AML-193 (cell line): ENCODE data around the gene GYS2.

Experiments
- DNase-seq, 2 experiments: peaks; one replicate each; lab custom pipeline; 2025; lab: John Stamatoyannopoulos, UW

Gene GYS2

DNA sequence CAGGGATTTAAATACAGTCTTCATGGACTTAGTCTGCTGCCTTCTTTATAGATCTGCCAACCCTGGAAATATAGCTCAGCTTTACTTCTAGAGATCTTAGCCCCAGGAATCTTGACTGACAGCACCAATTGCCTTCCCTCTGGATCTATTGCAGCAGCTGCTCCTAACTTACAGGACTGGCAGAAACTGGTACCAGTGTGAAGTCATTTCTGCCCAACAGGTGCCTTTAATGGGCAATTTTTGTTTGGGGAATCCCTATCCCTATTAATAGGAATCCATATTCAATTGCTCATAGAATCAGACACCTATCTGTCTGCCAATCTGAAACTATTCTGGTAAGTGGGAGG, 51.3 kb downstream of the GYS2 start:
- no peak for DNase-seq

DNA sequence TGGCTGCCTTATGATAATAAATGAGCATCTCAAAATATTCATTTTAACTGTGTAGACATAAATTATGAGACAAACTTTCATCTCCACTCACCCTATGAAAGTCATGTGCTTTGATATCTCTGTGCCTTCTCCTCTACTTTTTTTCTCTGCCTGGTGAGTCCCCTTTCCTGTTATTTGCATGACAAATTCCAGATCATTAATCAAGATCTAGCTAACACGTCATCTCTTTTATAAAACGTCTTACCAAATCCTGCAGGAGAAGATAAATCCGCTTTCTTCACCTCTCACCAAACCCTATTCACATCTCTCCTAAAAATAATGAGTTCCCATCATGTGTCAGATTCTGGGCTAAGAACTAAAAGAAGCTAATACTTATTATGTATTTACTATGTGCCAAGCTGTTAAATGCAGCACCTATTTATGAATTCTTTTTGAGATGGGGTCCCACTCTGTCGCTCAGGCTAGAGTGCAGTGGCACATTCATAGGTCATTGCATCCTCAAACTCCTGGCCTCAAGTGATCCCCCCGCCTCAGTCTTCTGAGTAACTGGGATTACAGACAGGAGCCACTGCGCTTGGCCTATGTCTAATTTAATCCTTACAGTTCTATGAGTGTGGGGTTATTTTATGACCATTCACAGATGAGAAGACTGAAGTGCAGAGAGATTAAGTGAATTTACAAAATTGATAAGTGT, 51.9 kb downstream of the GYS2 start:
- no peak for DNase-seq

DNA sequence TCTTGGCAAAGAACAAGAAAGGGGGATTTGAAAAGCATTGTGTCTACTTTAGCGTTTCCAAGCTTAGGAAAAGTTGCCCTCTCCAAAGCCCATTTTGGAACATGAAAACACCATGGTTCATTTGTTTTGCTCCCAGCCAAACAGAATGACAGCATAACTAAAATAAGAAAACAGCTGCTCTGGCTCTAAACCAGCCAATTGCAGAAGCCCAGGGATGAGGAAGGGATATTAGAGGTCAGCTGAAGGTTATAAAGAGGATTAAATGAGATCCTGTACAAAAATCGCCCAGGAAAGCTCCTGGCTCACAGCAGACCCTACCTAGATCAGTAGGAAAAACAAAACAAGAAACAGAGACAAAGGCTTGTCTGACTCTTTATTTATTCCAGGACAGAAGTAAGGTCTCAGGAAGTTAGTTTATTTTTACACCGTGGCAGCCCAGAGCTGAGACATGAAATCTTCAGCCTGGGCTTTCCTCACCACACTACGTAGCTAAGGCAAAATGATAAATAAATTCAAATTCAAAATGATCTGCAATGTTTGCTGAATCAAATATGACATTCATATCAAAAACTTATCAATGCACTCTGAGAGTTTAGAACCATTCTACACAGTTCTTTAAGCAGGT, 52.7 kb downstream of the GYS2 start:
- DNase-seq: no peak

GRCh38 chr12:21547437-21547836, 57.2 kb downstream of the GYS2 start:
- DNase-seq: no peak

- no peak for DNase-seq
These were observed 57.9 kb downstream of the GYS2 start for GRCh38 chr12:21546716-21547115.

GRCh38 chr12:21545557-21545956, 59.1 kb downstream of the GYS2 start:
- DNase-seq: no peak

- DNase-seq: no peak
These were observed 61.5 kb downstream of the GYS2 start for GRCh38 chr12:21543151-21543550.

- DNase-seq: no peak
These were observed 62.2 kb downstream of the GYS2 start for GRCh38 chr12:21542403-21542802.

- no peak for DNase-seq
These were observed 62.9 kb downstream of the GYS2 start for GRCh38 chr12:21541773-21542172.

DNA sequence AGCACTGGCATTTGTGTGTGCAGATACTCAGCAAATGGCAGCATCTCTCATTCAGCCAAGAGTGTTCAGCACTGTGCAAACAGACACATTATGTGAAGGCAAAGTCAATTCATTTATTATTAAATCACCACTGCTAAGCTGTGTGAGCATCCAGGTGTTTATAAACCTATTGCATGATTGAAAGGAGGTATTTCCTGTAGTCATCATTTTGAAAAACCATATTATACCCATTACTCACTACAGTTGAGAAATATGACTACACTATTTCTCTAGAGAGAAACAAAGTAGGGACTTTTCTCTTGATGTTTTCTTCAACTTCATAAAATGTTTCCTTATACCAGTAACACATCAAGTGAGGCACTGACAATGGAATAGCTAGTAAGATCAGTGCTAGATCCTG, 64.8 kb downstream of the GYS2 start:
- no peak for DNase-seq

GRCh38 chr12:21538061-21538653, 66.5 kb downstream of the GYS2 start:
- DNase-seq: no peak

DNA sequence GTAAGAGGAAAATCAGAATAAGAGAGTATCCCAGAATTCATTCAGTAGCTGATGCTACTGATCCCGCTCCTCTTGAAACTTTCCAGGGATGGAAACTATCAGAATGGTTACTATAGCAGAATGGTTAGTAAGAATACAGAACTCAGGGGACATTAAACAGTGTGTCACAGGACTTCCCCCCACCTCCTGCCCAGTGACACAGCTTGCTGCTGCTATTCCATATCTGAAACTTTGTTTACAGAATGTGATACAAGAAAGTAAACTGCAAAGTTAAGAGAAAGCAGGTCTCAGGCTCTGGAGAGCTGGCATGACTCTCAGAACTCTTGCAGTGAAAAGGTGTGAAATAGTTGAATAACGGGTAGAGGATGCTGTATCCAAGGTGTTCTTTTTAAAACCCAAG, 75.2 kb downstream of the GYS2 start:
- no peak for DNase-seq

DNA sequence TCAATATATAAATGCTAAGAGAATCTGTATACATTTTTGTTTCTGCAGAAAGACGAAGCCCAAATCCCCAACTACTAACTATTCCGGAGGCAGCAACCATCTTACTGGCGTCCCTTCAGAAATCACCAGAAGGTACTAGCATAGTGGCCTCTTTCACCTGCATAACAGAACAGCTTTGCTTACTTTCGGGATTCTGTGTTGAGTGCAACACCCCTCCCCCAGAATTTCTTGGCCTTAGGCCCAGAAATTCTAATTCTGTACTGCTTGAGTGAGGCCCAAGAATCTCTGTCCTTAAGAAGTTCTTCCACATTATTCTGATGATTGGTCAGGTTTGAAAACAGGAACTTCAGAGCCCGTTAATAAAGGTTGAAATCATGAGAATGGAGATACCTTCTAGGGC, 75.7 kb downstream of the GYS2 start:
- no peak for DNase-seq

DNA sequence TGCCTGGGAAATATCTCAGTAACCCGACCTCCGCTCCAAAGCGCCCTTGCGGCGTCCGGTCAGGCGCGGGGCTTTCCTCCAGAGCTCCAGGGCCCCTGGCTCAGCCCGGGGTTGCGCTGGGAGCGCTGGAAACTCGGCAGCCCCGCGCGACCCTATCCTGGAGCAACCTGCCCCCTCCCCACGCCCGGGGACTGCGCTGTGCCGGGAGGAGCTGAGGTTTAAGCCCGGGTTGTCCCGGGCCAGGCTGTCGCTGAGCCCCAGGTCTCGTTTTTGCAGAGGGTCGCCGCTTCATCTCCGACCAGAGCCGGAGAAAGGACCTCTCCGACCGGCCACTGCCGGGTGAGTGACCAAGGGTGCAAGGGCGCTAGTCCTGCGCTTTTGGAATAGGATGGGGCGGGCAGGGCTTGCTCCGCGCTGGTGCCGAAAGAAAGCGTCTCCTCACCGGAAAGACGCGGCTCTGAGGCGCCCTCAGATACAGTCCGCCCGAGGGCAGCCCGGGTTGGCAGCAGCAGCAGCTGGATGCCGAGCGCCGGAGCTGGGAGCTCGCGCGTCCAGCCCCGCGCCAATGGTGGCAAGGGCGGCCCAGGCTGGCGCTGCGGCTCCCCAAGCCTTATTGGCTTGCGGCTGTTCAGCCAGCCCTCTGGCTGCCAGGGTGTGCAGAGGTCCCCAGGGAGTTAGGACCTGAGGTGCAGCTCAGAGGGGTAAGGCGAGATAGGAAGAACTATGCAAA, 77.0 kb downstream of the GYS2 start:
- DNase-seq: no peak

GRCh38 chr12:21526721-21527345, 77.8 kb downstream of the GYS2 start:
- no peak for DNase-seq

DNA sequence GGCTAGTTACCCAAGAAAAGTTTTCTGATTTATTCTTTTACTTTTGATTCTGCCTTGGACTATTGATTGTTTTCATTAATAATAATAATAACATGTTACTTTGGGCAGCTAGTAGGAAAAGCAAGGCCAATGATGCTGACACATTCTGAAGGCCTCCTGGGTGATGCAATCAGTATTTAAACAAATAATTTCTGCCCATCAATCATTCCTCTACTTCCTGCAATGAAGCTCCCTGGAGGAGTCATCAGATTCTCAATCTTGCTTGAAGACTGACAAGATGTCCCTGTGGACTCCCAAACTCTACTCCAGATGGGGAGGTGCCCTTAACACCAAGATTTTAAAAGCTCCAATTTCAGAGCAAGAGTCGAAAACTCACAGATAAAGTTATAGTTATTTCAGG, 78.6 kb downstream of the GYS2 start, which contains the start of gene SPX:
Gene SPX (plus strand): TSS at position 244 of the 400 bp plus-strand sequence. CDS start 177 bp downstream, outside the sequence.
- DNase-seq: no peak

DNA sequence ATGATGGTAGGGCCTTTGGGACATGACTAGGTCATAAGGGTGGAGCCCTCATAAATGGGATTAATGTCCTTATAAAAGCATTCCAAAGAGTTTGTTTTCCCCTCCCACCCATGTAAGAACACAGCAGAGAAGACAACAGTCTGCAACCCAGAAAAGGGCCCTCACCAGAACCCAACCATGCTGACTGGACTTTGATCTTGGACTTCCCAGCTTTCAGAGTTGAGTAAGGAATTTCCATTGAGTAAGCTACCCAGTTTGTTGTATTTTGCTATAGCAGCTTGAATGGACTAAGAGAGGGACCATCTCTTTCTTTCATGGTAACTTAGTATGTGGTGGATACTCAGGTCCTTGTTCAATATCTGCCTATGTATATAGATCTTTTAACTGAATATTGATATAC, 81.5 kb downstream of the GYS2 start:
- DNase-seq: no peak

- no peak for DNase-seq
These were observed 83.1 kb downstream of the GYS2 start for GRCh38 chr12:21521541-21521940.

GRCh38 chr12:21518451-21518850, 86.2 kb downstream of the GYS2 start:
- no peak for DNase-seq

- DNase-seq: no peak
These were observed 88.4 kb downstream of the GYS2 start for GRCh38 chr12:21516281-21516680.

DNA sequence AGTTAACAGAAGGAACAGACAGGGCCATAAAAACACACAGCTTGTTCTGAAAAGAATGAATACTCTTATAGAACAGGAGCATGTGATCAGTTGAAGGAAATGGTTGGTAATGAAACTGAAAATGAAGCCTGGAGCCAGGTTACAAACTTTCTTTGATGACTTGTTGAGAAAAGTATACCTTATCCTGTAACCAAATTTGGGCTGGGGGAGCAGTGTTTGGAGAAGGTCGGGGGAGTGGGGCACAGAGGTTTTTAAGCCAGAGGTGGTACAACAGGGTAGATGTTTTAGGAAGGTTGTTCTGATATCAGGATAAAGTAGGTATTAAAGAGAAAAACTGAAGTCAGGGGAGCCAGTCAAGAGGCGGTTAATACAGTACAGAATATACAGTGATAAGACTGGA, 94.9 kb downstream of the GYS2 start:
- DNase-seq: no peak

GRCh38 chr12:21507849-21508248, 96.8 kb downstream of the GYS2 start:
- no peak for DNase-seq
